IPS-18a (cell line): ENCODE results near the gene GPR157.
"Not testable (repeated sequence)": the region's sequence is repeated elsewhere in the genome, so short reads cannot be mapped to it uniquely, and the experiment has no call there.

Source experiments
- H3K27ac ChIP-seq: one replicate; pipeline ENCODE4 v1.5.1; 2013; ENCODE audit warnings: low read length
- H3K27me3 ChIP-seq: one replicate; pipeline ENCODE4 v1.6.1; 2013; ENCODE audit warnings: mild to moderate bottlenecking, low read length; ENCODE audit not compliant: control insufficient read depth, insufficient read depth
- H3K36me3 ChIP-seq: one replicate; pipeline ENCODE4 v1.6.1; 2013; ENCODE audit warnings: low read depth, low read length; ENCODE audit not compliant: control insufficient read depth
- H3K4me1 ChIP-seq: one replicate; pipeline ENCODE4 v1.6.1; 2013; ENCODE audit warnings: low read depth, low read length; ENCODE audit not compliant: control insufficient read depth
- H3K4me3 ChIP-seq: one replicate; pipeline ENCODE4 v1.5.1; 2013; ENCODE audit warnings: low read length
- H3K9ac ChIP-seq: one replicate; pipeline ENCODE4 v1.6.1; 2013; ENCODE audit warnings: mild to moderate bottlenecking, low read length, moderate library complexity
- H3K9me3 ChIP-seq: one replicate; pipeline ENCODE4 v1.6.1; 2013; ENCODE audit warnings: low read depth, low read length; ENCODE audit not compliant: control insufficient read depth

Gene GPR157

GRCh38 chr1:9125847-9126246, 3.1 kb downstream of the GPR157 start:
- not testable (repeated sequence) for H3K4me3 ChIP-seq, H3K36me3 ChIP-seq, H3K9ac ChIP-seq, H3K4me1 ChIP-seq, H3K27ac ChIP-seq, H3K9me3 ChIP-seq
- H3K27me3 ChIP-seq, result peaks cover 18% of the 10 kb centered on the region

- Histone ChIP-seq H3K4me3 (no peak overlapping the region), H3K4me1 (peaks cover 6% of the 10 kb centered on the region), H3K36me3 (no peaks in the 10 kb centered on the region), H3K9ac (no peak overlapping the region), H3K9me3 (no peaks in the 10 kb centered on the region), H3K27me3 (peaks cover 18% of the 10 kb centered on the region), H3K27ac (no peak overlapping the region)
These were observed 3.6 kb downstream of the GPR157 start for GRCh38 chr1:9125325-9125724.

GRCh38 chr1:9124389-9124788, 4.5 kb downstream of the GPR157 start:
- not testable (repeated sequence) for H3K36me3 ChIP-seq, H3K9ac ChIP-seq, H3K4me1 ChIP-seq, H3K27ac ChIP-seq, H3K9me3 ChIP-seq, H3K4me3 ChIP-seq
- H3K27me3 ChIP-seq, result peaks cover 18% of the 10 kb centered on the region

- H3K4me1 ChIP-seq, H3K27ac ChIP-seq, H3K4me3 ChIP-seq, H3K9me3 ChIP-seq, H3K36me3 ChIP-seq, H3K9ac ChIP-seq: not testable (repeated sequence)
- peaks cover 18% of the 10 kb centered on the region for H3K27me3 ChIP-seq
These were observed 5.2 kb downstream of the GPR157 start for GRCh38 chr1:9123665-9124064.

- no peaks in the 10 kb centered on the region for H3K9me3 ChIP-seq
- H3K36me3 ChIP-seq, result no peaks in the 10 kb centered on the region
- no peaks in the 10 kb centered on the region for H3K27me3 ChIP-seq
- H3K4me1 ChIP-seq, result no peaks in the 10 kb centered on the region
- H3K9ac ChIP-seq, result no peak overlapping the region
- H3K4me3 ChIP-seq, result no peak overlapping the region
- no peak overlapping the region for H3K27ac ChIP-seq
These were observed 7.1 kb downstream of the GPR157 start for GRCh38 chr1:9121496-9122409.

- no peaks in the 10 kb centered on the region for H3K4me1 ChIP-seq
- no peaks in the 10 kb centered on the region for H3K27me3 ChIP-seq
- no peak overlapping the region for H3K4me3 ChIP-seq
- H3K36me3 ChIP-seq, result no peaks in the 10 kb centered on the region
- no peak overlapping the region for H3K27ac ChIP-seq
- no peak overlapping the region for H3K9ac ChIP-seq
- no peaks in the 10 kb centered on the region for H3K9me3 ChIP-seq
These were observed 8.5 kb downstream of the GPR157 start for GRCh38 chr1:9120312-9120958.

GRCh38 chr1:9119745-9120144, 9.2 kb downstream of the GPR157 start:
- no peaks in the 10 kb centered on the region for H3K4me1 ChIP-seq
- H3K36me3 ChIP-seq, result no peaks in the 10 kb centered on the region
- H3K27ac ChIP-seq, result no peak overlapping the region
- H3K27me3 ChIP-seq, result no peaks in the 10 kb centered on the region
- H3K4me3 ChIP-seq, result no peak overlapping the region
- H3K9me3 ChIP-seq, result no peaks in the 10 kb centered on the region
- no peak overlapping the region for H3K9ac ChIP-seq

GRCh38 chr1:9118186-9118585, 10.7 kb downstream of the GPR157 start:
- Histone ChIP-seq H3K4me3 (no peak overlapping the region), H3K27me3 (no peaks in the 10 kb centered on the region), H3K4me1 (no peaks in the 10 kb centered on the region), H3K27ac (no peak overlapping the region), H3K9ac (no peak overlapping the region), H3K36me3 (no peaks in the 10 kb centered on the region), H3K9me3 (no peaks in the 10 kb centered on the region)

- H3K4me3 ChIP-seq, result no peak overlapping the region
- no peaks in the 10 kb centered on the region for H3K27me3 ChIP-seq
- H3K27ac ChIP-seq, result no peak overlapping the region
- no peaks in the 10 kb centered on the region for H3K36me3 ChIP-seq
- no peaks in the 10 kb centered on the region for H3K9me3 ChIP-seq
- no peaks in the 10 kb centered on the region for H3K4me1 ChIP-seq
- H3K9ac ChIP-seq, result no peak overlapping the region
These were observed 13.3 kb downstream of the GPR157 start for GRCh38 chr1:9115351-9116205.

GRCh38 chr1:9112961-9113880, 15.7 kb downstream of the GPR157 start:
- Histone ChIP-seq H3K9ac (no peak overlapping the region), H3K4me1 (no peaks in the 10 kb centered on the region), H3K4me3 (no peak overlapping the region), H3K27ac (no peak overlapping the region), H3K27me3 (no peaks in the 10 kb centered on the region), H3K36me3 (no peaks in the 10 kb centered on the region), H3K9me3 (no peaks in the 10 kb centered on the region)

- H3K4me1 ChIP-seq, result no peaks in the 10 kb centered on the region
- no peak overlapping the region for H3K27ac ChIP-seq
- H3K36me3 ChIP-seq, result no peaks in the 10 kb centered on the region
- no peaks in the 10 kb centered on the region for H3K9me3 ChIP-seq
- H3K4me3 ChIP-seq, result no peak overlapping the region
- no peaks in the 10 kb centered on the region for H3K27me3 ChIP-seq
- no peak overlapping the region for H3K9ac ChIP-seq
These were observed 16.9 kb downstream of the GPR157 start for GRCh38 chr1:9111957-9112356.
